ENCODE data around the gene ABI1. TPM values are rescaled to one million over a fixed set of nuclear protein-coding genes. Genes with fewer than 3 reads are reported as not detected.

Gene ABI1
- total RNA-seq, 2 experiments from 2014 or later, result 44.2 to 56.6 TPM

DNA sequence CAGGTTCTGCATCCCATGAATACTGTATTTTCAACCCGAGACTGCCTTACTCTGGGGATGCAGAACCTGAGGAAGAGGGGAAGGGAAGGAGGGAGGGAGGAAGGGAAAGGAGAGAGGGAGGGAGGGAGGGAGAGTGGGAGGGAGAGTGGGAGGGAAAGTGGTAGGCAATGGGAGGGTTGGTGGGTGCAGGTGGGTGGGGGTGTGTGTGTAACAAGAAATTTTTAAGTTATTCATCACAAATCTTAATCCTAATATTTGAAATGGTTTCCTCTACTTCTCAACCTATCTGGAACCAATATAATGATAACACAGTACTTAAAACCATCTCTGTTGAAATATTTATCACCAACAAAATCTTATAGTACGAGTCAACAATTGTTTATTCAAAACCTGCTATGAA lies 95.2 kb downstream of the ABI1 start:
- Mint-ChIP-seq H3K27ac (no peak overlapping the region), H3K9me3 (ENCODE audit: low read depth) (no peaks in the 10 kb centered on the region), H3K4me1 (peaks cover 3% of the 10 kb centered on the region), H3K27me3 (no peaks in the 10 kb centered on the region), H3K36me3 (ENCODE audit: low read depth) (peaks cover 28% of the 10 kb centered on the region), H3K4me3 (no peak overlapping the region)
- DNase-seq (no peak), ATAC-seq (no peak)
- CTCF ChIA-PET, result interaction anchor here (1.5 kb wide), 1 partner anchor 95 kb away, joined by 3 read pairs; the partner anchor contains the start of gene ABI1
- POLR2A ChIA-PET, result no interaction called here
- intact Hi-C loops (cut with DNase I, micrococcal nuclease), result no loop called here

DNA sequence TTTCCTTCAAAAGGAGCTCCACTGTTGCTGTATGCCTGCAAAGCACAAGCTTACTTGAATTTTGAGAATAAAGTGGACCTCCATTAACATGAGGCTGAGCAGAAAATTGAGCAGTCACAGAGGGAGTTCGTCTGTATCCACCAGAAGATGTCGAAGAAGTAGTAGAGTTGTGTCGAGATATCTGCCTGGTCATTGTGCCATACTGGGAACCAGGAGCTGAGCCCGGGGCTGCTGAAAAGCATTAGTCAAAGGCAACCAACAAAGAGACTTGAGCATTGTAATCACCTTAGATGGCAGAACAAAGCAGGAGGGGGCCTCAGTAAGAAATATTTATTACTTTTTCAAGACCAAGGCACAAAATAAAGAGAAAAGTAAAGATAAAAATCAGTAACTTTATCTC lies 101.8 kb downstream of the ABI1 start:
- POLR2A ChIA-PET, result interaction anchor here (0.6 kb wide), 2 partner anchors 34 to 476 kb away, joined by 3 read pairs; no protein-coding TSS in a partner anchor
- H3K4me3 Mint-ChIP-seq, result no peak overlapping the region
- intact Hi-C loops (cut with DNase I, micrococcal nuclease), result no loop called here
- H3K9me3 Mint-ChIP-seq (ENCODE audit: low read depth), result no peaks in the 10 kb centered on the region
- H3K27ac Mint-ChIP-seq, result no peak overlapping the region
- H3K27me3 Mint-ChIP-seq, result no peaks in the 10 kb centered on the region
- DNase-seq, result no peak
- ATAC-seq, result no peak
- H3K4me1 Mint-ChIP-seq, result peaks cover 7% of the 10 kb centered on the region
- H3K36me3 Mint-ChIP-seq (ENCODE audit: low read depth), result peaks cover 25% of the 10 kb centered on the region
- CTCF ChIA-PET, result interaction anchor here (0.7 to 2.1 kb wide), 4 partner anchors 22 to 800 kb away, joined by 3 to 9 read pairs (median 3); no protein-coding TSS in a partner anchor

DNA sequence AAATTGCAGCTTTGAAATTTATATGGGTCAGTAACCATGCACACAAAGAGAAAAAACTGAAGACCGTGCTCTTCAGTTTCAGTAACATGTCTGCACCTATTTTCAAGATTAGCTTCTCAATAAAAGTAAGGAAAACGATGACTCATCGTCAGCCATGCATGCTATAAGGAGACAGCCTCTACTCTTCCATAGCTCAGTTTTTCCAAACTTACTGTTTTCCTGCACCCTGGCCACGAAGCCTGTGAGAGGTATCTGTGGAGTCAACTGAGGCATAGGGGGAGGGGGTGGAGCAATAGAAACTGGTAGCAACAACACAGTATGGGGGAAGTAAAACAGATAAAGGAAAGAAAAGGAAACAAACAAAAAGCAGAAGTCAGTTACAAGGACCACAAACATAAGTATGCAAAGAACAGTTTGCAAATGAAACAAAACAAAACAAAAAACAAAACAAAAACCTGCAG lies 105.3 kb downstream of the ABI1 start:
- no peaks in the 10 kb centered on the region for H3K9me3 Mint-ChIP-seq (ENCODE audit: low read depth)
- peaks cover 20% of the 10 kb centered on the region for H3K36me3 Mint-ChIP-seq (ENCODE audit: low read depth)
- DNase-seq (no peak), ATAC-seq (no peak)
- intact Hi-C loops (cut with DNase I, micrococcal nuclease), result no loop called here
- ChIA-PET POLR2A (no interaction called here), CTCF (interaction anchor here (0.5 to 2.2 kb wide), 10 partner anchors 8 to 414 kb away, joined by 3 to 8 read pairs (median 3); no protein-coding TSS in a partner anchor)
- peak overlapping the region; percentile 64 for H3K27ac Mint-ChIP-seq
- H3K4me3 Mint-ChIP-seq, result no peak overlapping the region
- no peaks in the 10 kb centered on the region for H3K27me3 Mint-ChIP-seq
- peaks cover 5% of the 10 kb centered on the region for H3K4me1 Mint-ChIP-seq

DNA sequence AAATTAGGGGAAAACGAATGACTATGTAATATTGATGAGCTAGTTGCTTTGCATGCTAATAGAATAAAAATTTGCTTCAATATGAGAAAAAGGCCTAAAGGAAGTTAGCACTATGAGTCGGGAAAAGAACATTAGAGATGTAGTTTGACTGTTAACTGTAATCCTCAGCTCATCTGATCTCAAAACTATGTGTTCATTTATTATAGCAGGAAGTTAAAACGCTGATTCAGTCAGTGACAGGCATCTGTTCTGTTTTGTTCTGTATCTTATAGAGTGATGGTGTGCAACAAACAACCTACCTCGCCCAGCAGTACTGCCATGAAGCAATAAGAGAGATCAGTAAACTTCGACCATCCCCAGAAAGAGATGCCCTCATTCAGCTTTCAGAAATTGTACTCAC lies 114.7 kb downstream of the ABI1 start:
- peak overlapping the region; percentile 42 for H3K27ac Mint-ChIP-seq

DNA sequence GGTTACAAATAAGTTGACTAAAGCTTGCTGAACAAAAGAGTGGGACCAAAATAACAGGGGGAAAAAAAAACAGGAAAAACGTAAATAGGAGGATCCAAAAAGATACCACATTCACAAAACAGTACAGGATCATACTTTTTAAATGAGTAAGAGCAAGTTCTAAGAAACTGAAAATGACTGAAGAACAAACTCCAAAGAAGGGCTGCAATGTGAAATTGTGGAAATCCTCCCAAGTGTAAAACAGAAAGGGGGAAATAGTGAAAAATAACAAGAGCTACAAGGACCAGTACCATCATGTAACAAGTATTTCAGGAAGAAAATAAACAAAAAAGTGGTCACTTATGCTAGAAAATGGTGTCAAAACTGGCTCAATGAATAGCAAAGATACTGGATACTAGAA lies 116.9 kb downstream of the ABI1 start:
- Mint-ChIP-seq H3K4me1 (peaks cover 34% of the 10 kb centered on the region), H3K27me3 (no peaks in the 10 kb centered on the region), H3K9me3 (ENCODE audit: low read depth) (no peaks in the 10 kb centered on the region), H3K4me3 (no peak overlapping the region), H3K27ac (peak overlapping the region; percentile 81), H3K36me3 (ENCODE audit: low read depth) (peaks cover 65% of the 10 kb centered on the region)
- DNase-seq (no peak), ATAC-seq (no peak)
- ChIA-PET POLR2A (interaction anchor here (1.1 kb wide), 1 partner anchor 37 kb away, joined by 4 read pairs; no protein-coding TSS in a partner anchor), CTCF (interaction anchor here (0.7 to 0.9 kb wide), 2 partner anchors 18 to 117 kb away, joined by 3 read pairs; partner anchors contain the start of gene ABI1)
- intact Hi-C loops (cut with DNase I, micrococcal nuclease), result no loop called here

More for the DNA sequence above, 114.7 kb downstream of the ABI1 start:
- POLR2A ChIA-PET, result no interaction called here
- intact Hi-C loops (cut with DNase I, micrococcal nuclease), result no loop called here
- Mint-ChIP-seq H3K4me1 (peaks cover 21% of the 10 kb centered on the region), H3K36me3 (ENCODE audit: low read depth) (peaks cover 48% of the 10 kb centered on the region), H3K9me3 (ENCODE audit: low read depth) (no peaks in the 10 kb centered on the region), H3K4me3 (no peak overlapping the region), H3K27me3 (no peaks in the 10 kb centered on the region)
- no peak for DNase-seq
- CTCF ChIA-PET, result interaction anchor here (1.1 to 1.4 kb wide), 2 partner anchors 20 to 86 kb away, joined by 3 to 8 read pairs; no protein-coding TSS in a partner anchor
- no peak for ATAC-seq

DNA sequence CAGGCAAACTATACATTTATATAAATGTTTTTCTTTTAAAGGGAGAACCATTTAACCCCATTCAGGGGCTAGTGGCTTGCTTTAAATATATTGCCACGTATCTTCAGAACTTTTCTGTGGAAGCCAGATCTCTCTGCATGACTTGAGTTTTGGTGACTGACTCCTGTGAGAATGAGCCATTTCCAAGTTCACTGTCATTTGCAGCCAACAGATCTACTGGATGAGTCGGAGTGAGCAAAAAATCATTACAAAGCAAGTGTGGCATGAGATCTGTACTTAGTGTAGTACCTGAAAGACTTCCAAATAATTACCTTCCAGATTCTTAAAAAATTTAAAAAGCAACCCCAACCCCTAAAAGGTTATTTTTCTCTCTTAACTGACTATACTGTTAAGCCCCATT lies 117.7 kb downstream of the ABI1 start:
- DNase-seq (no peak), ATAC-seq (no peak)
- ChIA-PET POLR2A (interaction anchor here (1.1 kb wide), 1 partner anchor 38 kb away, joined by 4 read pairs; no protein-coding TSS in a partner anchor), CTCF (interaction anchor here (0.7 to 0.9 kb wide), 2 partner anchors 17 to 118 kb away, joined by 3 read pairs; partner anchors contain the start of gene ABI1)
- Mint-ChIP-seq H3K27ac (peak overlapping the region; percentile 91), H3K9me3 (ENCODE audit: low read depth) (no peaks in the 10 kb centered on the region), H3K4me1 (peaks cover 40% of the 10 kb centered on the region), H3K4me3 (no peak overlapping the region), H3K36me3 (ENCODE audit: low read depth) (peaks cover 64% of the 10 kb centered on the region), H3K27me3 (no peaks in the 10 kb centered on the region)
- intact Hi-C loops (cut with DNase I, micrococcal nuclease), result no loop called here

DNA sequence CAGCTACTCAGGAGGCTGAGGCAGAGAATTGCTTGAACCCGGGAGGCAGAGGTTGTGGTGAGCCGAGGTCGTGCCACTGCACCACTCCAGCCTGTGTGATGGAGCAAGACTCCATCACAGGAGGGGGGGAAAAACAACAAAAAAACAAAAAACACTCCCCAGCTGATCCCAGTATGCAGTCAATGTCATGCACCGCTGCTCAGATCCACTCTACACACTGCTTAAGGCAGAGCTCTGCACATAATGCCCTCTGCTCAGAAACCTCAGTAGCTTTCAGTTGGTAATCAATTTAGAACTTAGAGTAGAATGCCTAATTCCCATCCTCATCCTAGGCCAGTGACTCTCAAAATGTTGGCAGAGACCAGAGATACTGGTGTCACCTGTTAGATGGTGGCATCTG lies 119.4 kb downstream of the ABI1 start:
- peak overlapping the region; percentile 80 for H3K27ac Mint-ChIP-seq
- intact Hi-C loops (cut with DNase I, micrococcal nuclease), result no loop called here
- no peak overlapping the region for H3K4me3 Mint-ChIP-seq
- DNase-seq (no peak), ATAC-seq (no peak)
- no peaks in the 10 kb centered on the region for H3K9me3 Mint-ChIP-seq (ENCODE audit: low read depth)
- H3K36me3 Mint-ChIP-seq (ENCODE audit: low read depth), result peaks cover 73% of the 10 kb centered on the region
- ChIA-PET CTCF (interaction anchor here (1.5 to 3.0 kb wide), 2 partner anchors 15 to 140 kb away, joined by 3 to 15 read pairs; no protein-coding TSS in a partner anchor), POLR2A (interaction anchor here (0.5 kb wide), 1 partner anchor 148 kb away, joined by 5 read pairs; no protein-coding TSS in a partner anchor)
- peaks cover 55% of the 10 kb centered on the region for H3K4me1 Mint-ChIP-seq
- no peaks in the 10 kb centered on the region for H3K27me3 Mint-ChIP-seq

DNA sequence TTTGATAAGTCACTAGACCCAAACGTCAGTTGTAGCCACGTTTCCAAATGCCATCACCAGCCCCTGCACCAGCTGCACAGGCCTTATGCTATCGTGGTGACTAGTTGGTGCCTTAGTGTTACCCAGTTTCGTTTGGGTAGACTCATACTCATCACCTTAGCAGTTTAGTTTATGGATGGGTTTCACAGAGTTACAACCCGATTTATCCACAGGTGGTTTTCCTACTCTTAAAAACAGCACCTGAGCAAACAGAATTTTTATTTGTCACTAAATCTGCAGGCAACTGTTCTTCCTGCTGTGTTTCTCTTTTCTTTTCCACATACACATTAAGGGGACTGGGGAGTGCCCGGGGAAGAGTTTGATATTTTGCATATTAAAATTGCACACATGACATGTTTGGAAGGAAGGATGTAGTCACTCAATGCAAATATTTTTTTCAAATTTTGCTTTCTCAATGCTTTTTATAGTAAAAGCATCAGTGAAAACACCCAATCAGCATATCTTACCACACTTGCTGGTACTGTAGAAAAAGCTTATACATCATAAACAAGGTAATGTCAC lies 121.6 kb downstream of the ABI1 start:
- Mint-ChIP-seq H3K27ac (peak overlapping the region; percentile 96), H3K9me3 (ENCODE audit: low read depth) (no peaks in the 10 kb centered on the region), H3K36me3 (ENCODE audit: low read depth) (peaks cover 76% of the 10 kb centered on the region), H3K27me3 (no peaks in the 10 kb centered on the region), H3K4me1 (peaks cover 58% of the 10 kb centered on the region), H3K4me3 (peak overlapping the region; percentile 29)
- DNase-seq (peak; percentile 62), ATAC-seq (peak; percentile 60)
- CTCF ChIA-PET, result no interaction called here
- intact Hi-C loops (cut with DNase I, micrococcal nuclease), result loop anchor here (1.0 to 10.0 kb wide), 4 partner anchors 252 to 416 kb away; partner anchors contain the start of genes YME1L1 (in 2 of the 2), APBB1IP (in 1 of the 2) and MASTL (in 1 of the 2)
- POLR2A ChIA-PET, result no interaction called here

DNA sequence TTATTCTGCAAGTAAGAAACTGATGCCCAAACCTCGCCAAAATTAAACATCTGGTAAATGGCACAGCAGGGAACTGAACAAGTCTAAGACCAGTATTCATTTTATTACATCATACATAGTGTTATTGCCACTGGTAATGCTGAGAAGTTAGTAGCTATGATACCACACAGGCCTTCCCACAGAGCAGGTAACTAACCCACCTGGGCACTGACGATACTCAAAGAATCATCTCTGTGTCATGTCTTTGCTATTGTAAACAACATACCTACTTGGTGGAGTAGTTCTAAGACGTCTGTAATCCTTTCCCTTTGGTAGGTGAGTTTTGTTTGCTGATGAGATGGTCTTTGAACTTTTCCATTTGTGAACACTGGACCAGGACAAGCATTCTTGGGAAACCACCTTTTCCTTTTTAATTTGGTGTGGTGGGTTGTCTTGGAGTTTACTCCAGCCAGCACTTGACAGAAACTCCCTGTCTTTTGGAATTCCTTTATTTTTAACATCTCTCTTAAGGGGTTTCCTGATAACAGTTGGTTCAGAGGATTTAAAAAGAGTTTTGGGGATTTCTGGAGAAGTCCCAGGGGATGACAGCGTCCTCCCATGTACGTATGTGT lies 122.4 kb downstream of the ABI1 start:
- ChIA-PET POLR2A (no interaction called here), CTCF (no interaction called here)
- Mint-ChIP-seq H3K4me3 (no peak overlapping the region), H3K27ac (peak overlapping the region; percentile 96), H3K4me1 (peaks cover 51% of the 10 kb centered on the region), H3K9me3 (ENCODE audit: low read depth) (no peaks in the 10 kb centered on the region), H3K27me3 (no peaks in the 10 kb centered on the region), H3K36me3 (ENCODE audit: low read depth) (peaks cover 75% of the 10 kb centered on the region)
- ATAC-seq (no peak), DNase-seq (no peak)
- intact Hi-C loops (cut with DNase I, micrococcal nuclease), result loop anchor here (5.0 to 10.0 kb wide), 3 partner anchors 301 to 416 kb away; partner anchors contain the start of genes YME1L1 (in 2 of the 2), APBB1IP (in 1 of the 2) and MASTL (in 1 of the 2)

DNA sequence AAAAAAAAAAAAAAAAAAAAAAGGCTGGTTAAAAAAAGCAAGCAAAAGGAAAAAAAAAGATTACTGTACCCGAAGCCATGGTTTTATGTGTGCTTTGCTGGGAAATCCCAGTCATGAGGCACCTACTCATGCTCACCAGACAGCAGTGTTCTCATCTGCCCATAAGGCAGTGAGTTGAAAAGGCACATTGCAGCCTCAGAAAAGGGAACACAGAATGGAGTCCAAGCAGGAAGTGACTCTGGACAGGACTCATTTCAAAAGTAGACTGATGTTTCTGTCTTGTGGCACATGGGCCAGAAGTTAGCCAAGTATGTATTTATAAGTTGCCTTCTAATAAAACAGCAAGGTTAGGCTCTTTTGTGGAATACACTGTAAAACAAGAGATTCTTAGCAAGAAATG lies 123.0 kb downstream of the ABI1 start:
- ChIA-PET POLR2A (no interaction called here), CTCF (no interaction called here)
- intact Hi-C loops (cut with DNase I, micrococcal nuclease), result loop anchor here (1.0 to 10.0 kb wide), 4 partner anchors 123 to 417 kb away; partner anchors contain the start of genes ABI1 (in 2 of the 2), YME1L1 (in 2 of the 2), APBB1IP (in 1 of the 2) and MASTL (in 1 of the 2)
- ATAC-seq, result peak; percentile 89
- DNase-seq, result peak; percentile 72
- H3K27ac Mint-ChIP-seq, result peak overlapping the region; percentile 96
- peaks cover 73% of the 10 kb centered on the region for H3K36me3 Mint-ChIP-seq (ENCODE audit: low read depth)
- peaks cover 47% of the 10 kb centered on the region for H3K4me1 Mint-ChIP-seq
- H3K9me3 Mint-ChIP-seq (ENCODE audit: low read depth), result no peaks in the 10 kb centered on the region
- no peaks in the 10 kb centered on the region for H3K27me3 Mint-ChIP-seq
- no peak overlapping the region for H3K4me3 Mint-ChIP-seq

DNA sequence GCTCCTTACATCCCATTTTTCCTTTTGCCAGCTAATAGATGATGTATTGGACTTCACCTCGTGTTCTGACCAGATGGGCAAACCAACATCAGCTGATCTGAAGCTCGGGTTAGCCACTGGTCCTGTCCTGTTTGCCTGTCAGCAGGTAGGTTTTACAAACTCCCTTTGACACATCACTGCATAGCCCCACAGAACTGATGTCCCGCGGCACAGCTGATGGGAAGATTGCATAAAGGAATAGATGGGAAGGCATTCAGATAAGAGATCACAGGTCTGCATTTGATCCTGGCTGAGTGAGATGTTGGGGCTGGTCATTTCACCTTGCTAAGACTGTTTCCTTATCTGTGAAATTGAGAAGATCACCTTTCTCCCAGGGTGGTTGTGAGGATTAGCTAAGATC lies 125.3 kb downstream of the ABI1 start:
- CTCF ChIA-PET, result interaction anchor here (0.7 to 3.9 kb wide), 6 partner anchors 9 to 146 kb away, joined by 3 to 23 read pairs (median 4); no protein-coding TSS in a partner anchor
- POLR2A ChIA-PET, result interaction anchor here (1.1 to 1.2 kb wide), 2 partner anchors 10 to 28 kb away, joined by 3 to 4 read pairs; no protein-coding TSS in a partner anchor

More for the DNA sequence above, 125.3 kb downstream of the ABI1 start:
- Mint-ChIP-seq H3K4me1 (peaks cover 34% of the 10 kb centered on the region), H3K27me3 (no peaks in the 10 kb centered on the region), H3K36me3 (ENCODE audit: low read depth) (peaks cover 71% of the 10 kb centered on the region), H3K9me3 (ENCODE audit: low read depth) (no peaks in the 10 kb centered on the region), H3K27ac (no peak overlapping the region), H3K4me3 (no peak overlapping the region)
- DNase-seq, result no peak
- intact Hi-C loops (cut with DNase I, micrococcal nuclease), result loop anchor here (5.0 to 10.0 kb wide), 3 partner anchors 298 to 419 kb away; partner anchors contain the start of genes YME1L1 (in 2 of the 2), APBB1IP (in 1 of the 2) and MASTL (in 1 of the 2)
- ATAC-seq, result no peak

All from activated CD4-positive, alpha-beta T cell treated with anti-CD3 and anti-CD28 coated beads for 36 hours (primary cell).